ENCODE data around the gene BEND4.

The BEND4 gene

DNA sequence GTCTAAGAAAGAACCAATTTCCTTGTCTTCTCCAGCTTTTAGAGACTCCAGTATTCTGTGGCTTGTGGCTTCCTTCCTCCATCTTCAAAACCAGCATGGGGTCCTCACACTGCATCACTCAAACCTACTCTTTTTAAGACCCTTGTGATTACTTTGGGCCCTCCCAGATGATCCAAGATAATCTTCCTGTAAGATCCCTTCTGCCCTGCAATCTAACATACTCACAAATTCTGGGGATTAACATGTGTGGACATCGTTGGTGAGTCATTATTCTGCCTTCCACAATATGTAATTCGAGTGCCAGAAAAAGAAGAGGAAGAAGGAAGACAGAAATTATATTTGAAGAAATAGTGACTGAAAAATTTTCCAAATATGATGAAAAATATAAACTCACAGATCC is 47.9 kb downstream of the BEND4 start:
- no peak for DNase-seq (ENCODE audit: low read depth in 2 of 2)

DNA sequence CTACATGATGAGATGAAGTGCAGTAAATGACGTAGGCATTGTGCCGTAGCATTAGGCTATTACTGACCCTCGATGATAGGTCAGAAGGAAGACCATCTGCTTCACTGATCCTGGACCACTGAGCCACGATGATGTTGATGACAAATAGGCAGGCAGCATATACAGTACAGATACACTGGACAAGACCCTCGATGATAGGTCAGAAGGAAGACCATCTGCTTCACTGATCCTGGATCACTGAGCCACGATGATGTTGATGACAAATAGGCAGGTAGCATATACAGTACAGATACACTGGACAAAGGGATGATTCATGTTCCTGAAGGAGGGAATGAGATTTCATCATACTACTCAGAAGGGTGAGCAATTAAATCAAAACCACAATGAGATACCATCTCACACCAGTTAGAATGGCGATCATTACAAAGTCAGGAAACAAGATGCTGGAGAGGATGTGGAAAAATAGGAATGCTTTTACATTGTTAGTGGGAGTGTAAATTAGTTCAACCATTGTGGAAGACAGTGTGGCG is 50.9 kb downstream of the BEND4 start:
- no peak for DNase-seq (ENCODE audit: low read depth in 2 of 2)

DNA sequence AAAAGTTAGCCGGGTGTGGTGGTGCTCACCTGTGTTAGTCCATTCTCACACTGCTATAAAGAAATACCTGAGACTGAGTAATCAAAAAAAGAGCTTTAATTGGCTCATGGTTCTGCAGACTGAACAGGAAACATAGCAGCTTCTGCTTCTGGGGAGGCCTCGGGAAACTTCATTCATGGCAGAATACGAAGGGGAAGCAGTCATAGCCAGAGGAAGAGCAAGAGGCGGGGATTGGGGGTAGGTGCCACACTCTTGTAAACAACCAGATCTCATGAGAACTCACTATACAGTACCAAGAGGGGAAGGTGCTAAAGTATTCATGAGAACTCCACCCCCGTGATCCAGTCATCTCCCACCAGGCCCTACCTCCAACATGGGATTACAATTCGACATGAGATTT is 64.1 kb downstream of the BEND4 start:
- no peak for DNase-seq (ENCODE audit: low read depth in 2 of 2)

DNA sequence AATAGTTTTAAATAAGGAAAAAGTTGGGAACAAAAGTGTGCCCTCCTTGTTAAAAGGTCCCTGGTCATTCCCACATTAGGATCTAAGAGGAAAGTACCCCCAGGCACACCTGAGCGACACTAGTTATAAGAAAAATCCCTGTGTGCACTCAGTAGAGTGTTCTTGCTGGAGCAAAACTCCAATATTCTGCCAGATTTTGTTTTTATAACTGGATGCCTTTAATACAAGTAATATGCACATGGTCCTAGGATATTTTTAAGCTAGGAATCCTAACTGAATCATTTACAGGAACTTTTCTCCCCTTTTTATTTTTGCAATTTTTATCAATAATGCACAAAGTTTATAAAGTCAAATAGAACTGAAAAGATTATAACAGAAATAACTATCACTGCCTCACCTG is 68.6 kb downstream of the BEND4 start:
- DNase-seq (ENCODE audit: low read depth in 2 of 2): no peak

DNA sequence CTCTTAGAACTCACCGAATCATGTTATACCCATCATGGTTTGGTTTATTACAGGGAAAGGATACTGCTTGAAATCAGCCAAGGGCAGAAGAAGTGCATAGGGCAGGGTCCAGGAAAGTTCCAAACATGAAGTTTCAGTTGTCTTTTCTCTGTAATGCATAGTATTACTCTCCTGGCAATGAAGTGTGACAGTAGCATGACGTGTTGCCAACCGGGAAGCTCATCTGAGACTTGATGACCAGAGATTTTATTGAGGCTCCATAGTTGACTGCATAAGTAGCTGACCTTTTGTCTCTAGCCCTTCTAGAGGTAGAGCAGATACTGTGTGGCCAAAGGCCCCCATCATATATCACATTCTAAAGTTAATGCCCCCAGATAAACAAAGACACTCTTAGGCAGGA is 72.1 kb downstream of the BEND4 start:
- DNase-seq (ENCODE audit: low read depth in 2 of 2): no peak

DNA sequence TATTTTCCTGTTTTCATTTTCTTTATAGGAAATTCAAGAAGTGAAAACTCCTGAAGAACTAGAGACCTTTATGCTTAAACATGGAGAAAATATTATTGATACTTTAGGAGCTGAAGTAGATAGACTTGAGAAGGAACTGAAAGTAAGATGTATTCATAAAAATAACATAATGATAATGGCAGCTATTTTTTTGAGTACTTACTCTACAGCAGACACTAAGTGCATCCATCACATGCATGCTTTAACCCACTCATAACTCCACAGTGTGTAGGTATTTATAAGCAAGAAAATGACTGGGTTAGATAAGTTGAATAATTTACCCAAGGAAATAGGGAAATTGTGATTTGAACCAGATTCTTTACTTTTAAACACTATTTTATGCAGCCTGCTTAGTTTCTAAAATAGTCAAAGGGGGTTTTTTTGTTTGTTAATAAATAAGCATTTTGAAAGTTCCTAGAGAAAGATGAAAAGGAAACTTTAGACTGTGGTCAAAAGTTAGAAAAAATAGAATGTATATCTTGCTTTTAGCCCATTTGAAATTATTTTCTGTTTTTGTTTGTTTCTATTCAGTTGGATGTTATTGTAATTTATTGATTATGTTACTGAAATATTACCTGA is 74.2 kb downstream of the BEND4 start:
- DNase-seq (ENCODE audit: low read depth in 2 of 2): no peak

DNA sequence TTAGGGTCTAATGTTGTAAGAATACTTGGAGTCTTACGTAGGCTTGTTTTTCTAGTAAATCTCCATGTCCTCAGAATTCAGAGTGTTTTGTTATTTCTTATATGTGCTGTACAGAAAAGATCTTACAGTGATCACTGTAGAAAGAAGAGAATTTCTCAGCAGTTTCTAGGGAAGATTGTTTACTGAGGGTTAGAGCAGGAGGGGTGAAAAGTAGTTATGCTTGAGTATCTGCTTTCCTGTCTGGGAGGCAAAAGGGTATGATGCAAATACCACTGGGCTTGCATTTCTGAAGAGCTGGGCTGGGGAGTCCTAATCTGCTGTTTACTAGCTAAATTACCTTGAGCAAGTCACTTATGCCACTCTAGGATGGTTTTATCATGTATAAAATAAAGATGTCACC is 78.2 kb downstream of the BEND4 start:
- DNase-seq (ENCODE audit: low read depth in 2 of 2): no peak

DNA sequence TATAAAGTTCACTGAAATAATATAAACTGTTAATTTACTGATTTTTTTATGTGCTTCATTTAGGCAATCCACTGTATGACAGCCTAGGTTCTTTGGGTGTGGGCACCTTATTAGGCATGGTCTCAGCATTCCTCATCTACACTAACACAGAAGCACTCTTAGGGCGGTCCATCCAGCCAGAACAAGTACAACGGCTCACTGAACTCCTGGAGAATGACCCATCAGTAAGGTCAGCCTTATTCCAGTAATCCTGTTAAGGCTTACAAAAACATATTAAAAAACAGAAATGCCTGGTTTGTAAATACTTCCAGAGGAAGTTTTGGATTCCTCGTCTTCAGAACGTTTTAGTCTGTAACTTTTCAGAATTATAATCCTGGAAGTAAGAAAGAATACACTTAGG is 82.0 kb downstream of the BEND4 start:
- DNase-seq (ENCODE audit: low read depth in 2 of 2): no peak

DNA sequence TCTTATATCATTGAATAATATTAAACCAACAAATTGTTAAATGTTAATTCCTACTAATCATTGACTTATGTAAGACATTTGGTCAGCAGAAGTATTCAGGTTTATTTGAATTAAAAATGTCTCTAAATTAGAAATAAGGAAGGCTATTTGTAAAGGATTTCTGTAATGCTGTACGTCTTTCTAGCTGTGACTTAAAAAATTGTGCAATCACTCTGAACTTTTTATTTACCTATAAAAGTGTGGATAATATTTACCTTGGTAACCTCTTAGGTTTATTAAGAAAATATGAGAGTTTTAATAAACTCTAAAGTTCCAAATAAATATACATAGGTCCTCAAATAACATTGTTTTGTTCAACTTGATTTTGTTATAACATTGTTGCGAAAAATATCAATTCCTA is 85.2 kb downstream of the BEND4 start:
- DNase-seq (ENCODE audit: low read depth in 2 of 2): no peak

DNA sequence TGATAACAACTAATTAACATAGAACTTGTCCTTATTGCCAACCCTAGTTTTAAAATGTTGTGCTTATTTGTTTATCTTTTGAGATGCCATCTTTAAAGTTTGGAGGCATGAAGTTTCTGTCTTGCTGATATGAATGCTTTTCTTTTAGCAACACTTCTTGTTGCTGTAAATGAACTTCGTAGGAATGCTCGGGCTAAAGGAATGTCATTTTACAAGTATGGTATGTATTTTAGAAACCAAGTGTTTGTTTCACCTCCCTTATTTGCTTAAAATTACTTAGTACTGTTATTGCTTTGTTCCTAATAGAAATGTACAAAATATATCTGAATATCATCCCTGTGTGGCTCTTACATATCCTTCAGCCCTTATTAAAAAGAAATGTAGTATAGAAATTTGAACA is 86.1 kb downstream of the BEND4 start:
- no peak for DNase-seq (ENCODE audit: low read depth in 2 of 2)
